GM12873 (cell line): ENCODE results near the gene RBM26.
A peak's percentile ranks its signal among the peaks of the same experiment; 100 is the strongest.

Experiments used
- TF ChIP-seq, protein P1 (sequence below): IDR thresholded peaks from 2 replicates; pipeline ENCODE4 v1.5.1; 2012; ENCODE audit warnings: low read depth, mild to moderate bottlenecking, moderate library complexity, low read length, control low read depth; ENCODE audit not compliant: insufficient read depth; ENCODE audit errors: missing control alignments

RBM26 gene

DNA sequence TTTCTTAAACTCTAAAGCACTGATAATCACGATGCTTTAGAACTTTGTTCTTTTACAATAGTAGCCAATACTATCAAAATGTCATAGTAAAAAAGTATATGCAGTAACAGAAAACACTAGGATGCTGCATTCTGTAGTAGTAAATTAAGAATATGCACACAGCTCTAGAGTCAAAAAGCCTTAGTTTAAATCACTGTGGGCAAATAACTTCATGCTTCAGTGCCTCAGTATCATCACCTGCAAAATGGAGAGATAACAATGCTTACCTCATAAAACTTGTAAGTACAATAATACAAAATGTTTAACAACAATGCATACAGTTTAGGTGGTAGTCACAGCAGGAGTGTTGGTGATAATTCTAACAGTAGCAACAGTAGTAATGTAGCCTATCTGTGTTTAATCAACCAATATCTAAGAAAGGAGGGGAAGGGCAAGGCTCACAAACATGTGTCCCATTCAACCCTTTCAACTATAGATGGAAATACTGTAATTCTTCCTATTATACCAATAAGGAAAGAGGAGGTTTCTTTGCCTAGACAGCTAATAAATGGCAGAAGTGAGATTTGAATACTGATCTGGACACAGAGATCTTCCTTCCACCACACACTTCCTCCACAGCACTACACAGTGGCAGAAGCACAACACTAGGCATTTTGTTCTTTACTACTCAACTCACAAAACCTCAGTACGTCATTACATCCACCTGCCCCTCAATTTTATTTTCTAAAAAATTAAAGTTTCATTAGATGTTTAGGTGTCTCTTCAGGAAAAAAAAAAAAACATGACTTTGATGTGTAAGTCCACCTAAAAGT is 4.6 kb downstream of the RBM26 start:
- TF ChIP-seq, protein P1, sequence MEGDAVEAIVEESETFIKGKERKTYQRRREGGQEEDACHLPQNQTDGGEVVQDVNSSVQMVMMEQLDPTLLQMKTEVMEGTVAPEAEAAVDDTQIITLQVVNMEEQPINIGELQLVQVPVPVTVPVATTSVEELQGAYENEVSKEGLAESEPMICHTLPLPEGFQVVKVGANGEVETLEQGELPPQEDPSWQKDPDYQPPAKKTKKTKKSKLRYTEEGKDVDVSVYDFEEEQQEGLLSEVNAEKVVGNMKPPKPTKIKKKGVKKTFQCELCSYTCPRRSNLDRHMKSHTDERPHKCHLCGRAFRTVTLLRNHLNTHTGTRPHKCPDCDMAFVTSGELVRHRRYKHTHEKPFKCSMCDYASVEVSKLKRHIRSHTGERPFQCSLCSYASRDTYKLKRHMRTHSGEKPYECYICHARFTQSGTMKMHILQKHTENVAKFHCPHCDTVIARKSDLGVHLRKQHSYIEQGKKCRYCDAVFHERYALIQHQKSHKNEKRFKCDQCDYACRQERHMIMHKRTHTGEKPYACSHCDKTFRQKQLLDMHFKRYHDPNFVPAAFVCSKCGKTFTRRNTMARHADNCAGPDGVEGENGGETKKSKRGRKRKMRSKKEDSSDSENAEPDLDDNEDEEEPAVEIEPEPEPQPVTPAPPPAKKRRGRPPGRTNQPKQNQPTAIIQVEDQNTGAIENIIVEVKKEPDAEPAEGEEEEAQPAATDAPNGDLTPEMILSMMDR = peak; percentile 24

DNA sequence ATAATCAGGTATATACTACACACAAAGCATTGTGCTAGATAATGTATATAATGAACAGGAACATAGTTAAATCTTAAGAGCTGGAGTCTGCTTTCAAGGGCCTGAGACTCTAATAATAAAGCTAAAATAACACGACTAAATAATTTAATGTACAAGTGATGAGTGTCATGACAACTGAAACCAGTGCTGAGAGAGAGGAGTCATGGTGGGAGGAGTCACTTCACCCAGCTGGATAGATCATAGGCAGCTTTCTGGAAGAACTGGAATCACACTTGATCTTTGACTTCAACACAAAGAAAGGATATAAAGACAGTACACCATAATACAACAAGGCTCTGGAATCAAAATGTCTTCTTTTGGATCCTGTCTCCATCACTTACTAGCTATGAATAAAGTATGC is 7.1 kb downstream of the RBM26 start:
- TF ChIP-seq, protein P1 = no peak

DNA sequence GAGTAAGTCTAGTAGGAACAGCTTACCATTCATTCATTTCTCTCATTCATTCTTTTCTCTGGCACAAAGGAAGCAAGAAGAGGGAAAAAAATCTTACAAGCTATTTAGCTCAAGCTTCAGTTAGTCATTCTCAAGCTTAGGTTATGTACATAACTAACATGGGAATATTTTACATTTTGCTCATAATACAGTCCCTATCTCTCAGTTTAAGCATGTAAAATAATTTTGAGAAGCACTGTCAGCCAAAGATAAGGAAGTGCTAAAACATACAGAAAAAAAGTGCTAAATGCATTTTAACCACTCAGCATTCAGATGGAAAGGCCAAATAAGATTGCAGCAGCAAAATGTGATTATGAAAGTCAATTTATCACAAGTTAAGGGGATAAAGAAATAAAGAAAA is 7.9 kb downstream of the RBM26 start:
- TF ChIP-seq, protein P1 = no peak

DNA sequence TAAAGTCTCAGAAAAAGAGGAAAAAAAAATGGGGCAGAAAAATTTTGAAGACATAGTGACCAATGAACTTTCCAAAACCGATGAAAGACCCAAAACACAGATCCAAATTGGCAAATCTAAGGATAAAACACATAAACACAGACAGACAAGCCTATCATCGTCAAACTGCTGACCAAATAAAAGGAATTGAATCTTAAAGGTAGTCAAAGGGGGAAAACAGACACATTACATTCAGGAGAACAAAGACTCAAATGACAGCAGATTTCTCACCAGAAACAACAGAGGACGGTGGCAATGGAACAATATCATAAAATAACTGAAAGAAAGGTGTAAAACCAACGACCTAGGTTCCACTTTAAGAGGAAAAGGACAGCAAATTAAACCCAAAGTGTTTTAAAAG is 10.2 kb downstream of the RBM26 start:
- TF ChIP-seq, protein P1 = no peak

DNA sequence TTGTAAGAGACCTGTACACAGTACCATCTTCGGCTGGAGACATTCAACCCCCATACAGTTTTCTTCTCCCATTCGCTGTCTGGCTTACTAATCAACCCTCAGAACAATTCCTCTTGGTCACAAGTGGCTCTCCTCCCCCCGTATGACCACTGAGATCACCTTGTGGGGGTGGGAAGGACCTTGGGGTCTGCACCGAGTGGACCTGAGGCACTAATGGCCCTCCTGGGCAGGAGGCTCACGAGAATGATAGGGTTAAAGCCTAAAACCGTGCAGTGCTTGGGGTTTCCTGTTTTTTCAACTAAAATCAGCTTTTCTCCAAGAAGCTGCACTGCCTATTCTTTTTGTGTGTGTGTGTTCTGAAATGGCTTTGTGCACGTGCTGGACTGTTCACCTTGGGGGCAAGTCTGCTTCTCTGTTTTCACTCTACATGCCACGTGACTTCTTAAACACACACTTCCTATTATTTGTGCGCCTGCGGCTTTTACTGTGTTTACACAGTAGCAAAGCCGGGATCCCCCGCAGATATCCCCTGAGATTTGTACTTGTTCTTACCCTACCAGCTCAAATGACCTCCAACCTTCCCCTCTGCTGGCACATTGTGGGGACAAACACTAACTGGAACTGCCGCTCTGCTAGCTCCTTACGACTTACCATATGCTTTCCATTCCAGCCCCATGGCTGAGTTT is 12.3 kb downstream of the RBM26 start:
- TF ChIP-seq, protein P1 = no peak

DNA sequence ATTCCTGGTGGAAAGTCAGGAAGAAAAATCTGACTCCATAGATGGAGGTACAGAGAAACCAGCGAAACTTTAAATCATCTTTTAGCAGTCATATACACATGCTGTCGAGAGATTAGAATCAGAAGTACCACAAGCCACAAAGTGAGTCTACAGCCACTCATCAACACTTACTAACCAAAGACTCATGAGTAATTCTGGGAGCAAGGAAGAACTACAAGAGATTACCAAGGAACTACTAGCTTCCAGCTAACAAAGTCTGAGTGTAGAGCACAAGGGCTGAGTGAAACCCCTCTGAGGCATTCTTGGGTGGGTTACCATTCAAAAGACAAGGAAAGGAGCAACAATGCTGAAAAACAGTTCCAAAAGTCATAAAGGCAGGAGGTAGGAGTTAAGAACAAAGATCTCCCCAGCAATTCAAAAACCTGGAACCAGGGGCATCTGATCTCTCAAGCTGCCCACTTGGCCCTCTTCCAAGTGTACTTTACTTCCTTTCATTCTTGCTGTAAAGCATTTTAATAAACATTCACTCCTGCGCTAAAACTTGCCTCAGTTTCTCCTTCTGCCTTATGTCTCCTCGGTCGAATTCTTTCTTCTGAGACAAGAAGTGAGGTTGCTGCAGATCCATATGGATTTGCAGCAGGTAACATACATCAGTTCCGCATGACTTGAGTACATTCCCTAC is 13.0 kb downstream of the RBM26 start:
- TF ChIP-seq, protein P1 = no peak

DNA sequence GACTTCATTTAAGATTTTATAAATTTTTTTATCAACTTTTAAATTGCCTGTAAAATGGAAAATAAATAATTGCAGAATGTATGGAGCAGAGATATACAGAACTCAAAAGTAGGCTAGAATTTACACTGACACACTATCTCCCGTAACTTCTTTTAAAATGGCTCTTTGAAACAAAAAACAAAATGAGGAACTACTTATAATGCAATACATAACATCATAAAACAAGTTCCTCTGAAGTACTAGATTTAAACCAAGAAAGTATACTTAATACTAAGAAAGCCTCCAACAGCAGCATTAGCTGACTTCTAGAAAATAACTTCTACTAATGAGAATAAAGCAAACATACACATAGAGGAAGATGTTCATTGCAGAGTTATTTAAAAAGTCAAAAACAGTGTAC is 17.0 kb downstream of the RBM26 start:
- TF ChIP-seq, protein P1 = no peak
